Mesodermal cell (in vitro differentiated cells): Measurements from ENCODE around the gene S1PR3. TPM values are rescaled to one million over a fixed set of nuclear protein-coding genes. Genes with fewer than 3 reads are reported as not detected.
"Not testable (repeated sequence)": the region's sequence is repeated elsewhere in the genome, so short reads cannot be mapped to it uniquely, and the experiment has no call there.

ENCODE experiments used
- H3K27ac ChIP-seq: 2 replicates; pipeline ENCODE4 v1.7.0; 2013; ENCODE audit warnings: mild to moderate bottlenecking, low read depth, low read length, moderate library complexity; ENCODE audit not compliant: severe bottlenecking
- H3K36me3 ChIP-seq: 2 replicates; pipeline ENCODE4 v1.7.1; 2013; ENCODE audit warnings: mild to moderate bottlenecking, low read length, moderate library complexity; ENCODE audit not compliant: control insufficient read depth, insufficient read depth
- H3K4me1 ChIP-seq: one replicate; pipeline ENCODE4 v1.7.1; 2013; ENCODE audit warnings: mild to moderate bottlenecking, low read length; ENCODE audit not compliant: insufficient read depth, control insufficient read depth, poor library complexity, severe bottlenecking
- H3K4me3 ChIP-seq: 2 replicates; pipeline ENCODE4 v1.7.0; 2013; ENCODE audit warnings: low read length, control low read depth, mild to moderate bottlenecking; ENCODE audit not compliant: insufficient read depth, poor library complexity, severe bottlenecking; ENCODE audit errors: extremely low read depth
- H3K9me3 ChIP-seq: 2 replicates; pipeline ENCODE4 v1.7.1; 2013; ENCODE audit warnings: mild to moderate bottlenecking, low read length, moderate library complexity; ENCODE audit not compliant: control insufficient read depth
- WGBS, 2 experiments: methylation state at CpG; one replicate each; pipeline ENCODE4 v1.1.5; 2013; ENCODE audit warnings: missing lambda C conversion rate in 2 of 2; ENCODE audit not compliant: insufficient coverage in 2 of 2; 5-methylcytosine and 5-hydroxymethylcytosine counted together
- polyA plus RNA-seq, 2 experiments: library from polyadenylated mRNA; stranded (reverse); fragments of 50-300 nt; gene quantifications; one replicate each; pipeline ENCODE4 v1.2.3, GENCODE V29; 2013

S1PR3 gene
- 33.1 TPM for polyA plus RNA-seq (2013, experiment 1 of 2)
- polyA plus RNA-seq (2013, experiment 2 of 2), result 31.2 TPM

DNA sequence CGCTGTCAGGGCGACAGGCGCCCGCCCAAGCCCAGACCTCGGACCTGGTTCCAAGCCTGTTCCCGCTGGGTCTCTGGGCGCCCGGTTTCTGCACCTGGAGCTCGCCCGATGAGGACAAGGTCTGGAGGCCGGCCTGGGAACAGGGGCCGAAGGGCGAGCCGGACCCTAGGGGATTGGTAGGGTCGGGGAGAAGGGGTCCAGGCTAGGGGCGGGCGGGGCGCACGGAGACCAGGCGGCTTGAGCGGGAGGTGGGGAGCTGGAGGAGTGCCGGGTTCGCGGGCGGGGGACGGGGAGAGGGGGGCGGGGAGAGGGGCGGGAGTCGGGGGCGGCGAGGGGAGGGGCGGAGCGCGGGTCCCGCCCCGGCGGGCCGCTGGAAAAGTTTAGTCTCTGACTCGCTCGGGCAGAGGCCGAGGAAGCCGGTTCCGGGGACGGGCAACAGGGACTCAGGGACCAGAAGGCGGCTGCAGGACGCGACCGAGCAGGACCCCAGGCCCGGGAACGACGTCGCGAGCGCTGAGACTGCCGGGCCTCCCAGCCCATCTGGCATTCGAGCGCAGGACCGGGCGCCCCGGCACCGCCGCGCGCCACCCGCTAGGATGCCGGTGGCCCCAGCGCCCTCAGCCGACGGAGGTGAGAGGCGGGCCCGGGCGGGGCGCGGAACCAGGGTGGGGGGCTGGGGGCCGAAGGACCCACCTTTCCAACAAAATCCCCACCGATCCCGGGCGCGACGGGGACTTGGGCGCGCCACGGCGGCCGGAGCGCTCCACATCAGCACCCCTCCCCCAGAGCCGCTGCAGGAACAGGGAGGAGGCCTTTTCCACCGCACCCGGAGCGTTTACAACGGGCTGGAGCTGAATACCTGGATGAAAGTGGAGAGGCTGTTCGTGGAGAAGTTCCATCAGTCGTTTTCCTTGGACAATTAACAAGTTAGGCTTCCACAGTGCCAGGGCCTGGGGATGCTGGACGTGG, at the start of gene S1PR3:
Gene S1PR3 (plus strand): TSS at position 403 of the 969 bp plus-strand sequence. CDS start 9,733 bp downstream, outside the sequence.
- peak within 1 kb of the TSS; percentile 78 for H3K4me3 ChIP-seq
- 0 to 1% methylated on average over 55 to 57 of the region's 94 CpGs for WGBS, 2 experiments
- H3K4me1 ChIP-seq, result peaks cover 21% of the 10 kb centered on the region
- peaks cover 24% of the 10 kb centered on the region for H3K36me3 ChIP-seq
- peak within 1 kb of the TSS; percentile 49 for H3K27ac ChIP-seq
- H3K9me3 ChIP-seq, result no peaks in the 10 kb centered on the region

DNA sequence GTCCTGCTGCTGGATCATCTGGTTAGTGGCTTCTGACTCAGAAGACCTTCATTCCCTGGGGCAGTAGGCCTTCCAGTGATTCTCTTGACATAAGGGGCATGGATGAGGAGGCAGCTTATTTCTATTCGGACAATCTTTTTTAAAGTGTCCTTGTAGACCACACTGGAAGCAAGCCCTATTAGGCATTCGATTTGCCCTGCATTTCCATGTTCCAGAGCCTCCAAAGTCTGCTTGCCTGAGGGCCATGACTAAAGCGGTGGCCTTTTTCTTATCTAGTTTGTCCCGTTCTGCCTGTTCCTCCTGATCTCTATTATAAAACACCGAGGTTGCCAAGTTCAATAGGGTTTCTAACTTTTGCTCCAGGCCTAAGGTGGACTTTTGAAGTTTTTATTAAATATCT, 49.7 kb upstream of the S1PR3 start:
- not testable (repeated sequence) for H3K9me3 ChIP-seq, H3K4me3 ChIP-seq, H3K4me1 ChIP-seq, H3K27ac ChIP-seq, H3K36me3 ChIP-seq
- WGBS, 2 experiments, result 84 to 91% methylated on average over 4 of the region's 5 CpGs

DNA sequence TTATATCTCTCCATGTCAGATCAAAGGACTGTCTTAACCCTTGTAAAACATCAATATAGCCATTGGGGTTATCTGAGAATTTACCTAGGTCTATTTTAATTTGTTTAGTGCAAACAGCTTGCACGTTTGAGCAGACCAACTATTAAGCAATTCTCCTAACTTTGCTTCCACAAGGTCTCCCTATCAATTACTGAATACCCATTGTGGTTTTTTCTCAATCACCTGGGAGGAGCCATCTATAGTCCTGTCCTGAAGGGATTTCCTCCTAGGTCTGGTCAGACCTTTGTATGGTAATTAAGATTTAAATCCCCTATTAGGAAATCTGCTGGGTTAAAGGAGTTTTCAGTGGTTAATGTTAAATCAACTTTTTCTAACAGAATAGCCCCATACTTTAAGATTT, 48.9 kb upstream of the S1PR3 start:
- WGBS, 2 experiments, result 86 to 100% methylated on average over 1 of the region's 1 CpG
- H3K4me1 ChIP-seq, result peaks cover 4% of the 10 kb centered on the region
- no peak overlapping the region for H3K27ac ChIP-seq
- no peaks in the 10 kb centered on the region for H3K9me3 ChIP-seq
- no peak overlapping the region for H3K4me3 ChIP-seq
- no peaks in the 10 kb centered on the region for H3K36me3 ChIP-seq

DNA sequence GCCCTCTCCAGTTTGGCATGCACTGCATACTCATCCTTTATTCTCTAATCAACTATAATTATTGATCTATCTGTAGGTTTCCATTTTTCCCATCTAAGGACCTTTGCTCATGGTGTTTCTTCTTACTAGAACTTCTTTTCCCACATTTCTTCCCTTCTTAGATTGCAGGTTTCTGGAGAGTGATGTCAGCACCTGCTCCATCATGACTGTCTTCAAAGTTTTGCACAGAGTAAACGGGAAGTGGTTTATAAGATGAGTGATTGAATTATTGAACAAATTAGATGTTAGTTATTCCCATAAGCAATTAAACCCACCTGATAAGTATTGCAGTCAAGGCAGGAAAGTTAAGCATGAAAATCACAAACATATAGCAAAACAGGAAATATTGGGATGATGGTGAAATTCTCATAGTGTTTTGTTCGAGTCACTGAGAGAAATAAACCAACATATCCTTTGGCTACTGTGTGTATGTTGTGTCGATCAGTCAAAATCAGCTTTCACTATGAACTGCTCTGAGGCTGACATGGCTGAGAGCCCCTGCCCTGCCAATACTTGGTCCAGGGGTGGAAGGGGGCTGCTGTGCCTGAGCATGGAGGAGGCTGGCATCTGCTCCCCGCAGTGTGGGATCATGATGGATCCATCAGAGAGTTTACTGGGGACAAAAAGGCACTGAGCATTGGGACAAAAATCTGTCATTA, 45.5 kb upstream of the S1PR3 start:
- Histone ChIP-seq H3K27ac (no peak overlapping the region), H3K4me3 (no peak overlapping the region), H3K9me3 (no peaks in the 10 kb centered on the region), H3K4me1 (peaks cover 22% of the 10 kb centered on the region), H3K36me3 (no peaks in the 10 kb centered on the region)
- WGBS, 2 experiments, result 73% methylated on average over 3 of the region's 4 CpGs; no CpG with 5 or more reads in 1 of the 2 experiments

DNA sequence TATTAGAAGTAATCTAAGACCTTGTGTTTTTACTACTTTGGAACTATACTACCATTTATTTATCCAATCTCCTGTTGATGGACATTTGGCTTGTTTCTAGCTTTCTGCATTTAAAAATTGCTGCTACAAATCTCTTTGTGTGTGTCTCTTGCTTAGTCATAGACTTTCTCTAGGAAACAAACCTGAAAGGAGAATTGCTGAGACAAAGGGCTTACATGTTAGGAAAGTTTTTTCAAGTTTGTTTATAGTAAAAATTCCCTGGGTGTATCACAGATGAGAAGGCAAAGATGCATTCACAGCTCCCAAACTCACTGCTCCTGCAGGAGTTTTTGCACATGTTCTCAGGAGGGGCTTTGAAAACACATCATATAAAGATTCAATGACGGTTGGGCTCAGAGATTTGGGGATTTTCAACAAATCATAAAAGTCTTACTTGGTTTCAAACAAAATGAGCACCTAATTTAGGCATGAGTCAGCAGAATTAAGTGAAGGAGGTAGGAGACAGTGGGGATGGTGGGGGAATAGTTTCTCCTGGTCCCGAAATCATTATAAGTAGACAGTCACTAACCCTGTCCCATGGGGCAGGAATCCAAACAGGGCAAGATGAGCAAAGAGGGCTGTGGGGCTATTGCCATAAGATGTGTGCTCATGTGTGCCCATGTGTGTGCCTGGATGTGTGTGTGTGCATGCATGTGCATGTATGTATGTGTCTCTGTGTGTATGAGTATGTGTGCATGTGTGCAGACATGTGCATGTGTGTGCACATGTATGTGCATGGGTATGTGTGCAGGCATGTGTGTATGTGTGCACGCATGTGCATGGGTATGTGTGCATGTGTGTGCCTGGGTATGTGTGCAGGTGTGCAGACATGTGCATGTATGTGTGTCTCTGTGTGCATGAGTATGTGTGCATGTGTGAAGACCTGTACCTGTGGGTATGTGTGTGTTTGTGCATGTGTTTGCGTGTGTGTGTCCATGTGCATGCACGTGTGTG, 43.4 kb upstream of the S1PR3 start:
- H3K36me3 ChIP-seq, result no peaks in the 10 kb centered on the region
- H3K4me3 ChIP-seq, result no peak overlapping the region
- H3K9me3 ChIP-seq, result no peaks in the 10 kb centered on the region
- no peak overlapping the region for H3K27ac ChIP-seq
- H3K4me1 ChIP-seq, result peaks cover 22% of the 10 kb centered on the region
- WGBS, 2 experiments, result 68 to 77% methylated on average over 3 of the region's 5 CpGs

DNA sequence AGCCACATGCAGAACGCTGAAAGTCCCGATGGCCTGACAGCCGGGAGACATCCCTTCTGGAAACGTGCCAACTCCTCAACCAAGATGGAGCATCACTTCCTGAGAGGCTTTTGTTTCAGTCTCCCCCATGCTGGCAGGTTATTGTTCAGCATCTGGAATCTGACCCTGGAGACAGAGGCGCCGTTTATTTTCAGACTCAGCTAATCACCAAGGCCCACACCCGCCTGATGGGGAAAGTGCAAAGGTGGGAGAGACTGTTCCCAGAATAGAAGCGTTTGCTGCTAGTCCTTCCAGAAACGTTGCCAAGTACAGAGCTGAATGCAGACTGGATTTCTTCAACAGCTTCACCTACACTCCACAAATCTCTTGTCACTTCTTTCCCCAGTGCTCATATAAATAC, 41.8 kb upstream of the S1PR3 start:
- 55 to 58% methylated on average over 7 to 9 of the region's 9 CpGs for WGBS, 2 experiments
- H3K27ac ChIP-seq, result no peak overlapping the region
- H3K9me3 ChIP-seq, result no peaks in the 10 kb centered on the region
- no peak overlapping the region for H3K4me3 ChIP-seq
- peaks cover 33% of the 10 kb centered on the region for H3K4me1 ChIP-seq
- H3K36me3 ChIP-seq, result no peaks in the 10 kb centered on the region

DNA sequence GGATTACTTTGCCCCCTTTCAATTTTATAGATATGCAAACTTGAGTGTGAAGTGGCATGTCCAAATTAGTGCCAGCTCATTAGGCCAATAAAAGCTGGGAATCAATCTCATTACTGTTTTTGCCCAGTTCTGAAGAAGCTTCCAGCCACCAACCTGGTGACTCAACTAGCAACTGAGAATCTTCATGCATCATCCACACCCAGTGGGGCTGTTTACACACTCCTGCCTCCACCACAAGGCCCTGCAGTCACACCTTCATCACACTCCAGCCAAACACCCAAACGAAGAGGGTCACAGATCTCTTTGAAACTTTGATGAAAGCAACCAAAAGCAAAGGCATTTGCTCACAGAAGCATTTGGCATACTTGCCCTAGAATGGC, 41.3 kb upstream of the S1PR3 start:
- WGBS, 2 experiments, result 91 to 100% methylated on average over 1 of the region's 1 CpG
- Histone ChIP-seq H3K4me1 (peaks cover 33% of the 10 kb centered on the region), H3K4me3 (no peak overlapping the region), H3K27ac (no peak overlapping the region), H3K36me3 (no peaks in the 10 kb centered on the region), H3K9me3 (no peaks in the 10 kb centered on the region)

DNA sequence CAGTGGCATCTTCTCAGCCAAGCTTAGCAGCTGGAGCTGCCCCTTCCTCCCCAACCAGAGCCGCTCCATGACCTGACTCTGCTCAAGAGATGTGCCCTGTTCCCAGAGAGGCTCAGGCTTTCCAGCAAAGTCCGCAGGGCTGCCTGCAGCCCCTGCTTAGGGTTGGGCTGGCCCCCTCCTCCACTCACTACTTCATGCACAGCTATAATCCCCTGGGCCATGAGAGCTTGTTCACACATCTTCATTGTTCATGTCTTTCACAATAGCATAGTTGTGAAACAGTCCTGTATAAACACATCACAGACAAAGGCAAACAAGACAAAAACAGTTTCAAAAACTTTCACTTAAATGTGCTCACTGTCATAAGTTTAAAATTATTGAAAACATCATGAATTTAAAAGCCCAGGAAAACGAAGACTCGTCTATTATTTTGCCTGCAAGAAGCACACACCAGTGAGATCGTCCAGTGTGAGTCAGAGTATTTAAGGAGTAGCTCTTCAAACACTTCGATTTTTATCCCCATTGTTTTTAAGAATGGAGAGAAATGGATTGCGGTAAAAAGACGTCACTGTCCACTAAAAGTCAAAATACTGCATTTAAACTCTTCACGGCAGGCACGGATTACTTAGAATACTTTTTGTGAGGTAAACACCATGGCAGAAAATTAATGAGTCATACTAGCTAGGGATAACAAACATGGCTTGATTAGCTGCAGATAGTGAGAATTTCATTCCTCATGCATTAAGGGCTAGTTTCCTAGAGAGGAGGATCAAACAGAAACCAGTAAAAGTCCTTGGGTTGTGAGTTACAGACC, 40.7 kb upstream of the S1PR3 start:
- Histone ChIP-seq H3K9me3 (no peaks in the 10 kb centered on the region), H3K27ac (peak overlapping the region; percentile 64), H3K36me3 (no peaks in the 10 kb centered on the region), H3K4me3 (no peak overlapping the region), H3K4me1 (peaks cover 33% of the 10 kb centered on the region)
- 83% methylated on average over 5 to 6 of the region's 10 CpGs for WGBS, 2 experiments

DNA sequence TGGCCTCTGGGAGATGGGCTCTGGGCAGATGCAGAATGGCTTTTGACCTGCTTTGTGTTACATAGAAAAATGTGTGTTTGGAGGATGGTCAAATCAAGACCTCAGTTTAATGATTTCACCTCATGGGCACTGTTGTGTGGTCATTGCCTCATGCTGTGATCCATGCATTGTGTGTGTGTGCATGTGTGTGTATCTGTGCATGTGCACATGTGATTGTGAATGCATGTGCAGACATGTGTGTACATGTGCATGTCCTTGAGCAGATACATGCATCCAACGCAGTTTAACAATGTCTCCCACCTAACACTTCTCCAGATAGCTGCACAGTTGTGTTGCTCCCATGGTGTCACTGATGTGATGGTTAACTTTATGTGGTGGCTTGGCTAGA, 40.1 kb upstream of the S1PR3 start:
- Histone ChIP-seq H3K4me3 (no peak overlapping the region), H3K36me3 (no peaks in the 10 kb centered on the region), H3K4me1 (peaks cover 33% of the 10 kb centered on the region), H3K27ac (no peak overlapping the region), H3K9me3 (no peaks in the 10 kb centered on the region)
- 80 to 100% methylated on average over 1 of the region's 1 CpG for WGBS, 2 experiments
